Keratinocyte (primary cell): ENCODE measurements around the gene ACSL6. TPM values are rescaled to one million over a fixed set of nuclear protein-coding genes. Genes with fewer than 3 reads are reported as not detected.

Source experiments
- DNase-seq: peaks from one replicate; pipeline ENCODE4 v3.0.0-alpha.2; 2011; ENCODE audit warnings: low read depth, missing footprints, low spot score
- FAIRE-seq: peaks from 2 replicates; lab custom pipeline; 2011; peaks lifted over from hg19 to GRCh38; lab: Jason Lieb, UNC
- H2AFZ ChIP-seq: 2 replicates; pipeline ENCODE4 v1.6.0; 2012; ENCODE audit warnings: low read length, control low read depth, inconsistent platforms; ENCODE audit not compliant: control insufficient read depth
- H3K27ac ChIP-seq: 2 replicates; pipeline ENCODE4 v1.5.1; 2011; ENCODE audit warnings: low read length; ENCODE audit not compliant: control insufficient read depth, insufficient read depth
- H3K27me3 ChIP-seq: 3 replicates; pipeline ENCODE4 v1.6.0; 2011; ENCODE audit warnings: low read length; ENCODE audit not compliant: control insufficient read depth, insufficient read depth; ENCODE audit errors: extremely low read depth
- H3K36me3 ChIP-seq, 2 experiments: 2 replicates in 1 of 2; 3 replicates in 1 of 2; pipeline ENCODE4 v1.5.1; 2011; ENCODE audit warnings: low read length in 2 of 2, mild to moderate bottlenecking in 1 of 2; ENCODE audit not compliant: control insufficient read depth in 2 of 2, insufficient read depth in 2 of 2; ENCODE audit errors: extremely low read depth in 1 of 2
- H3K4me1 ChIP-seq: 3 replicates; pipeline ENCODE4 v1.5.1; 2011; ENCODE audit warnings: low read length; ENCODE audit not compliant: control insufficient read depth, insufficient read depth; ENCODE audit errors: extremely low read depth
- H3K4me2 ChIP-seq: 3 replicates; pipeline ENCODE4 v1.6.0; 2011; ENCODE audit warnings: low read depth, low read length; ENCODE audit not compliant: control insufficient read depth, insufficient read depth; ENCODE audit errors: extremely low read depth
- H3K4me3 ChIP-seq, 3 experiments: fragments of 200-600 bp in 1 of 3; sonication (generic) in 1 of 3; 2 replicates in 2 of 3; 3 replicates in 1 of 3; pipeline ENCODE4 v1.5.1; 2011 to 2016; ENCODE audit warnings: low read length in 3 of 3, mild to moderate bottlenecking in 3 of 3, control low read depth in 2 of 3, inconsistent platforms in 1 of 3, low read depth in 1 of 3, mixed read lengths in 1 of 3, mixed run types in 1 of 3, moderate library complexity in 1 of 3; ENCODE audit not compliant: control insufficient read depth in 2 of 3, insufficient read depth in 2 of 3; ENCODE audit errors: extremely low read depth in 1 of 3
- H3K79me2 ChIP-seq: 2 replicates; pipeline ENCODE4 v1.6.0; 2012; ENCODE audit warnings: low read length; ENCODE audit not compliant: control insufficient read depth, insufficient read depth
- H3K9ac ChIP-seq: 3 replicates; pipeline ENCODE4 v1.6.0; 2011; ENCODE audit warnings: low read length; ENCODE audit not compliant: control insufficient read depth, insufficient read depth; ENCODE audit errors: extremely low read depth
- H3K9me1 ChIP-seq: 3 replicates; pipeline ENCODE4 v1.6.0; 2011; ENCODE audit warnings: low read length; ENCODE audit not compliant: control insufficient read depth, insufficient read depth; ENCODE audit errors: extremely low read depth
- H3K9me3 ChIP-seq: 2 replicates; pipeline ENCODE4 v1.5.1; 2012; ENCODE audit warnings: low read depth, low read length; ENCODE audit not compliant: control insufficient read depth
- H4K20me1 ChIP-seq: 3 replicates; pipeline ENCODE4 v1.6.0; 2011; ENCODE audit warnings: low read length; ENCODE audit not compliant: control insufficient read depth, insufficient read depth; ENCODE audit errors: extremely low read depth
- CTCF ChIP-seq, 3 experiments: IDR thresholded peaks in 1 of 3; conservative IDR thresholded peaks in 1 of 3; optimal IDR thresholded peaks in 1 of 3; 2 replicates in 2 of 3; 3 replicates in 1 of 3; pipeline versions ENCODE3 to v1.5.1; 2011; ENCODE audit warnings: low read length in 3 of 3, mild to moderate bottlenecking in 3 of 3, moderate library complexity in 2 of 3, control low read depth in 1 of 3, inconsistent platforms in 1 of 3; ENCODE audit not compliant: insufficient read depth in 2 of 3; ENCODE audit errors: extremely low read depth in 1 of 3
- EZH2 ChIP-seq: IDR thresholded peaks from one replicate; pipeline ENCODE4 v1.6.1; 2012; ENCODE audit warnings: inconsistent platforms, mild to moderate bottlenecking, low read length, moderate library complexity
- dilution Hi-C: fragments of 300-500 bp; cut with MboI; formaldehyde crosslinking; loops from one replicate; pipeline ENCODE4 v1.7.0; 2020; ENCODE audit warnings: low sequenced_read_pairs; ENCODE audit not compliant: extremely low pct_ligation_motif_present
- polyA plus RNA-seq, 5 experiments: library from polyadenylated mRNA; depleted of rRNA in 3 of 5; stranded (reverse) in 3 of 5; stranded (forward) in 1 of 5; unstranded in 1 of 5; fragments of >200 nt; gene quantifications; 1 replicate in 1 of 5; 2 replicates in 3 of 5; 3 replicates in 1 of 5; pipeline versions ENCODE4 v1.2.1 to v1.2.3, GENCODE V29; 2011 to 2012; ENCODE audit warnings: missing spikeins in 2 of 5, low read depth in 1 of 5, low replicate concordance in 1 of 5

ACSL6 gene
- polyA plus RNA-seq, 1 donor (not counting 4 experiments of a cell fraction or from before 2014, with no cell fraction given) = 0.18 TPM

GRCh38 chr5:131947445-131947844 is 64.0 kb downstream of the ACSL6 start:
- H3K9ac ChIP-seq = no peak overlapping the region
- no peak for DNase-seq
- FAIRE-seq = no peak
- dilution Hi-C loops = no loop called here
- H3K9me1 ChIP-seq = no peaks in the 10 kb centered on the region
- H3K4me3 ChIP-seq = no peak overlapping the region
- H3K79me2 ChIP-seq = no peaks in the 10 kb centered on the region
- no peaks in the 10 kb centered on the region for H3K4me1 ChIP-seq
- H4K20me1 ChIP-seq = no peaks in the 10 kb centered on the region
- no peaks in the 10 kb centered on the region for H3K36me3 ChIP-seq
- TF ChIP-seq CTCF (optimal IDR thresholded peaks at IDR 0.05 in 1 of 3, IDR thresholded peaks at IDR 0.05 in 1 of 3, conservative IDR thresholded peaks at IDR 0.05 in 1 of 3; ENCODE audit: extremely low read depth in 1 of 3, insufficient read depth in 2 of 3, low read length in 3 of 3) (no peak), EZH2 (no peak)
- H3K9me3 ChIP-seq = no peaks in the 10 kb centered on the region
- H2AFZ ChIP-seq = no peak overlapping the region
- H3K27ac ChIP-seq = no peak overlapping the region
- H3K27me3 ChIP-seq = no peaks in the 10 kb centered on the region
- H3K4me2 ChIP-seq = no peak overlapping the region

- no peaks in the 10 kb centered on the region for H4K20me1 ChIP-seq
- dilution Hi-C loops = no loop called here
- no peak within 1 kb of the TSS for H3K27ac ChIP-seq
- H3K9ac ChIP-seq = no peak within 1 kb of the TSS
- no peaks in the 10 kb centered on the region for H3K27me3 ChIP-seq
- no peak within 1 kb of the TSS for H2AFZ ChIP-seq
- H3K36me3 ChIP-seq = no peaks in the 10 kb centered on the region
- H3K9me3 ChIP-seq = no peaks in the 10 kb centered on the region
- H3K9me1 ChIP-seq = no peaks in the 10 kb centered on the region
- H3K4me2 ChIP-seq = no peak within 1 kb of the TSS
- no peaks in the 10 kb centered on the region for H3K79me2 ChIP-seq
- H3K4me3 ChIP-seq = no peak within 1 kb of the TSS
- no peaks in the 10 kb centered on the region for H3K4me1 ChIP-seq
- FAIRE-seq (no peak), DNase-seq (no peak)
- TF ChIP-seq CTCF (optimal IDR thresholded peaks at IDR 0.05 in 1 of 3, IDR thresholded peaks at IDR 0.05 in 1 of 3, conservative IDR thresholded peaks at IDR 0.05 in 1 of 3; ENCODE audit: extremely low read depth in 1 of 3, insufficient read depth in 2 of 3, low read length in 3 of 3) (no peak), EZH2 (no peak)
Measured at GRCh38 chr5:131945551-131946168, 65.8 kb downstream of the ACSL6 start, which contains the start of gene MEIKIN. Gene MEIKIN, minus strand, starts transcription at chr5:131945663. Its CDS starts 158 bp downstream, at chr5:131945505.
